IPS DF 4.7 (cell line): Measurements from ENCODE around the gene M6PR.
"Not testable (repeated sequence)": the region's sequence is repeated elsewhere in the genome, so short reads cannot be mapped to it uniquely, and the experiment has no call there.

ENCODE experiments used
- DNase-seq: peaks from one replicate; pipeline ENCODE4 v3.0.0-alpha.2; 2013; ENCODE audit warnings: low spot score; ENCODE audit errors: extremely low read depth

Gene M6PR

GRCh38 chr12:8912914-8913313, 36.5 kb downstream of the M6PR start:
- DNase-seq: no peak

- DNase-seq: no peak
Measured at GRCh38 chr12:8911606-8912268, 37.7 kb downstream of the M6PR start.

GRCh38 chr12:8909752-8910151, 39.7 kb downstream of the M6PR start:
- DNase-seq: no peak

- DNase-seq: no peak
Measured at GRCh38 chr12:8907513-8907912, 41.9 kb downstream of the M6PR start.

- DNase-seq: no peak
Measured at GRCh38 chr12:8906266-8907180, 42.9 kb downstream of the M6PR start.

- DNase-seq: no peak
Measured at GRCh38 chr12:8905546-8905945, 43.9 kb downstream of the M6PR start.

- DNase-seq: no peak
Measured at GRCh38 chr12:8904665-8905064, 44.8 kb downstream of the M6PR start.

GRCh38 chr12:8903646-8904045, 45.8 kb downstream of the M6PR start:
- DNase-seq: no peak

- DNase-seq: not testable (repeated sequence)
Measured at GRCh38 chr12:8902703-8903102, 46.7 kb downstream of the M6PR start.

GRCh38 chr12:8899830-8900229, 49.6 kb downstream of the M6PR start:
- no peak for DNase-seq

GRCh38 chr12:8897081-8897480, 52.4 kb downstream of the M6PR start:
- DNase-seq: no peak

GRCh38 chr12:8894986-8895385, 54.5 kb downstream of the M6PR start:
- DNase-seq: no peak

GRCh38 chr12:8894378-8894777, 55.1 kb downstream of the M6PR start:
- no peak for DNase-seq

GRCh38 chr12:8891976-8892375, 57.5 kb downstream of the M6PR start:
- DNase-seq: no peak
